Endothelial cell of hepatic sinusoid (primary cell): ENCODE results near the gene PUM1.

Source experiments
- in situ Hi-C: cut with HindIII; loops from 2 replicates; pipeline ENCODE4 v1.10.0; 2017; ENCODE audit warnings: low sequenced_read_pairs

Gene PUM1

GRCh38 chr1:30882678-30883388 is 182.7 kb downstream of the PUM1 start:
- in situ Hi-C loops: no loop called here
